Measurements from ENCODE around the gene ACTL7A.

ACTL7A gene

GRCh38 chr9:108904161-108904560 is 42.1 kb downstream of the ACTL7A start:
- no peak for TF ChIP-seq ZNF274 (IDR thresholded peaks at IDR 0.05; ENCODE audit: low read depth, low read length)
- H3K4me3 ChIP-seq (ENCODE audit: low read length), result no peak overlapping the region

DNA sequence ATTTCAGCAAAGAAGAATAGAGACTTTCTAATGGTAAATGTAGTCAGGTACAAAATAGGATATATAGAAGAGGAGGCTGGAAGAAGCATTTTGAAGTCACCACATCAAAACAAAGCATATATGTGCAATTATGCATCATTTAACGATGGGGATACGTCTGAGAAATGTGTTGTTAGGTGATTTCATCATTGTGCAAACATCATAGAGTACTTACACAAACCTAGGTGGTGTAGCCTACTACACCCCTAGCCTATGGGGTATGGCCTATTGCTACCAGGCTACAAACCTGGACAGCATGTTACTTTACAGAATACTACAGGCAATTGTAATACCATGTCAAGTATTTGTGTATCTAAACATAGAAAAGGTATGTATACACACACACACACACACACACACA is 43.4 kb downstream of the ACTL7A start:
- no peak overlapping the region for H3K4me3 ChIP-seq (ENCODE audit: low read length)
- no peak for TF ChIP-seq ZNF274 (IDR thresholded peaks at IDR 0.05; ENCODE audit: low read depth, low read length)

GRCh38 chr9:108910402-108910801 is 48.3 kb downstream of the ACTL7A start:
- H3K4me3 ChIP-seq (ENCODE audit: low read length), result no peak overlapping the region
- no peak for TF ChIP-seq ZNF274 (IDR thresholded peaks at IDR 0.05; ENCODE audit: low read depth, low read length)

DNA sequence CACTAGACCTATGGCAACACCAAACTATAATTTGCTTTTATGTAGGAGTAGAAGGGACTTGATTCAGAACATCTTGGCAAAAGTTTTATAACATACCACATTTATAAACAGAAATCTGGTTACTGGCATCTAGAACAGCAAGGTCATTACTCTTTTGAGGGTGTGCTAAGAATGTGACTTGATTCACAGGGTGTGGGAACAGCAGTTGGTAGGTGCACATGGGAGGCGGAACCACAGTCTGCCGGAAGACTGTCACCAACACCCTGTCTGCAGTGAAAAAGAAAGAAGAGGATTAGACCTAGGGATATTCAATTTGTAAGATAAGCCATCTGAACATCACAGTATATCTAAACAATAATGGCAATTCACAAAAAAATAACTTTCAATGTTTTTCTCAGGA is 48.8 kb downstream of the ACTL7A start:
- no peak overlapping the region for H3K4me3 ChIP-seq (ENCODE audit: low read length)
- TF ChIP-seq ZNF274 (IDR thresholded peaks at IDR 0.05; ENCODE audit: low read depth, low read length), result no peak

GRCh38 chr9:108911820-108912219 is 49.8 kb downstream of the ACTL7A start:
- no peak for TF ChIP-seq ZNF274 (IDR thresholded peaks at IDR 0.05; ENCODE audit: low read depth, low read length)
- H3K4me3 ChIP-seq (ENCODE audit: low read length), result no peak overlapping the region
